ENCODE results near the gene AGXT.

AGXT gene

GRCh38 chr2:240893363-240893844, 24.8 kb downstream of the AGXT start:
- H3K4me3 ChIP-seq (ENCODE audit: low read length) = no peak overlapping the region
- peak; percentile 22 for TF ChIP-seq CTCF (conservative IDR thresholded peaks at IDR 0.05; ENCODE audit: low read depth, low read length)
- peak; percentile 67 for DNase-seq (ENCODE audit: low read depth)

GRCh38 chr2:240894006-240894405, 25.4 kb downstream of the AGXT start:
- TF ChIP-seq CTCF (conservative IDR thresholded peaks at IDR 0.05; ENCODE audit: low read depth, low read length) = no peak
- H3K4me3 ChIP-seq (ENCODE audit: low read length) = no peak overlapping the region
- DNase-seq (ENCODE audit: low read depth) = no peak

GRCh38 chr2:240894836-240895558, 26.4 kb downstream of the AGXT start:
- H3K4me3 ChIP-seq (ENCODE audit: low read length) = no peak overlapping the region
- TF ChIP-seq CTCF (conservative IDR thresholded peaks at IDR 0.05; ENCODE audit: low read depth, low read length) = no peak
- no peak for DNase-seq (ENCODE audit: low read depth)

- TF ChIP-seq CTCF (conservative IDR thresholded peaks at IDR 0.05; ENCODE audit: low read depth, low read length) = no peak
- no peak for DNase-seq (ENCODE audit: low read depth)
- H3K4me3 ChIP-seq (ENCODE audit: low read length) = no peak within 1 kb of the TSS
These were observed 27.2 kb downstream of the AGXT start, which contains the start of gene MAB21L4 for GRCh38 chr2:240895656-240896388. Gene MAB21L4 (minus strand): TSS chr2:240896156. CDS start chr2:240895997, 159 bp downstream.

- no peak overlapping the region for H3K4me3 ChIP-seq (ENCODE audit: low read length)
- no peak for DNase-seq (ENCODE audit: low read depth)
- no peak for TF ChIP-seq CTCF (conservative IDR thresholded peaks at IDR 0.05; ENCODE audit: low read depth, low read length)
These were observed 27.8 kb downstream of the AGXT start for GRCh38 chr2:240896394-240896793.

- no peak for TF ChIP-seq CTCF (conservative IDR thresholded peaks at IDR 0.05; ENCODE audit: low read depth, low read length)
- no peak overlapping the region for H3K4me3 ChIP-seq (ENCODE audit: low read length)
- no peak for DNase-seq (ENCODE audit: low read depth)
These were observed 28.5 kb downstream of the AGXT start for GRCh38 chr2:240896871-240897692.

Data from retinal pigment epithelial cell (primary cell).